GM21528 (cell line): ENCODE data around the gene RASSF1.
"Not testable (repeated sequence)": the region's sequence is repeated elsewhere in the genome, so short reads cannot be mapped to it uniquely, and the experiment has no call there.

Experiments used
- ATAC-seq: cut with Tn5 transposase; IDR thresholded peaks from one replicate; pipeline ENCODE4 v1.9.1; 2021; ENCODE audit warnings: mild to moderate bottlenecking, moderate library complexity; ENCODE audit not compliant: unreplicated experiment, low FRiP score

Gene RASSF1

GRCh38 chr3:50290161-50290641 lies 50.4 kb downstream of the RASSF1 start:
- ATAC-seq: no peak

GRCh38 chr3:50289130-50289529 lies 51.5 kb downstream of the RASSF1 start:
- no peak for ATAC-seq

GRCh38 chr3:50288387-50289007 lies 52.1 kb downstream of the RASSF1 start:
- no peak for ATAC-seq

- no peak for ATAC-seq
Observed at GRCh38 chr3:50287262-50287661, 53.4 kb downstream of the RASSF1 start.

GRCh38 chr3:50286322-50287227 lies 54.1 kb downstream of the RASSF1 start:
- ATAC-seq: no peak

GRCh38 chr3:50284121-50284520 lies 56.5 kb downstream of the RASSF1 start:
- ATAC-seq: not testable (repeated sequence)
